ENCODE measurements around the gene GRB14.

DNA sequence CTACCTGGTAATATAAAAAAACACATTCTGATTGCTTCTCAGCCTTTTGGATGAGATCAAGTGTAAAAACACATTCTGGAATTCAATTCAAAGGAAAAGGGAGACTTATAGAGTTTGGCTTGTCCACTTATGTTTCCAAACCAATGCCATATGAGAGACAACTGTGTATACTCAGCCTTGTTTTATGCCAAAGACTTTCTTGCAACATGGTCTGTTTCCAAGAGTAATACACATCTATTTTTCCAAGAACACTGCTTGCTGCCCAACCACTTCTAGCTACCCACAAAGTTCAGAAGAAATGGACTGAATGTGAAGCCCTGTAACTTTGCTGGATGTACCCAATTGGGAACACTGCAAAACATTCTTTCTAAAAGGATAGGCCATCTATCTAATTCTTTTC lies 48.0 kb upstream of the GRB14 start:
- TF ChIP-seq, protein P1, sequence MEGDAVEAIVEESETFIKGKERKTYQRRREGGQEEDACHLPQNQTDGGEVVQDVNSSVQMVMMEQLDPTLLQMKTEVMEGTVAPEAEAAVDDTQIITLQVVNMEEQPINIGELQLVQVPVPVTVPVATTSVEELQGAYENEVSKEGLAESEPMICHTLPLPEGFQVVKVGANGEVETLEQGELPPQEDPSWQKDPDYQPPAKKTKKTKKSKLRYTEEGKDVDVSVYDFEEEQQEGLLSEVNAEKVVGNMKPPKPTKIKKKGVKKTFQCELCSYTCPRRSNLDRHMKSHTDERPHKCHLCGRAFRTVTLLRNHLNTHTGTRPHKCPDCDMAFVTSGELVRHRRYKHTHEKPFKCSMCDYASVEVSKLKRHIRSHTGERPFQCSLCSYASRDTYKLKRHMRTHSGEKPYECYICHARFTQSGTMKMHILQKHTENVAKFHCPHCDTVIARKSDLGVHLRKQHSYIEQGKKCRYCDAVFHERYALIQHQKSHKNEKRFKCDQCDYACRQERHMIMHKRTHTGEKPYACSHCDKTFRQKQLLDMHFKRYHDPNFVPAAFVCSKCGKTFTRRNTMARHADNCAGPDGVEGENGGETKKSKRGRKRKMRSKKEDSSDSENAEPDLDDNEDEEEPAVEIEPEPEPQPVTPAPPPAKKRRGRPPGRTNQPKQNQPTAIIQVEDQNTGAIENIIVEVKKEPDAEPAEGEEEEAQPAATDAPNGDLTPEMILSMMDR (conservative IDR thresholded peaks at IDR 0.05 in 1 of 2, IDR thresholded peaks at IDR 0.05 in 1 of 2; ENCODE audit: low read depth in 1 of 2, low read length in 2 of 2), result no peak
- no peak for TF ChIP-seq EZH2 (IDR thresholded peaks at IDR 0.05; ENCODE audit: low read length, missing control alignments)
